GM12892 (cell line): Measurements from ENCODE around the gene MYO1E.
"Not testable (repeated sequence)": the region's sequence is repeated elsewhere in the genome, so short reads cannot be mapped to it uniquely, and the experiment has no call there.

Experiments
- POLR2A ChIP-seq: IDR thresholded peaks from 2 replicates; pipeline ENCODE4 v1.6.1; 2011; ENCODE audit warnings: low read depth, low read length, control low read depth
- TAF1 ChIP-seq: IDR thresholded peaks from 2 replicates; pipeline ENCODE4 v1.6.1; 2011; ENCODE audit warnings: low read depth, mild to moderate bottlenecking, control low read depth, low read length, borderline replicate concordance

DNA sequence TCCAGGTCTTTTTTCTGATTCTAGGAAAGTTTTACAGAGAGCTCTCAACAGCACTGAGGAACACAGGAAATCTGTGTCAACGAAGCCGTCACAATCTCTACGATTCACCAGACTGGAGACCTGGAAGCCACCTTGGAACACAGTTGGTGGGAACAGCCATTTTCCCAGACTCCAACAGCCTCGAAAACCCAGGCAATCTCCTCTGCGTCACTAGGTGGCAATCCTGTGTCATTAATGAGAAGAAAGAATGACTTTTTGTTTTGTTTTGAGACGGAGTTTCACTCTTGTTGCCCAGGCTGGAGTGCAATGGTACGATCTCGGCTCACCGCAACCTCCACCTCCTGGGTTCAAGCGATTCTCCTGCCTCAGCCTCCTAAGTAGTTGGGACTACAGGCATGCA is 228.1 kb downstream of the MYO1E start:
- TF ChIP-seq POLR2A, TAF1: not testable (repeated sequence)
